ENCODE results near the gene CUBN.

DNA sequence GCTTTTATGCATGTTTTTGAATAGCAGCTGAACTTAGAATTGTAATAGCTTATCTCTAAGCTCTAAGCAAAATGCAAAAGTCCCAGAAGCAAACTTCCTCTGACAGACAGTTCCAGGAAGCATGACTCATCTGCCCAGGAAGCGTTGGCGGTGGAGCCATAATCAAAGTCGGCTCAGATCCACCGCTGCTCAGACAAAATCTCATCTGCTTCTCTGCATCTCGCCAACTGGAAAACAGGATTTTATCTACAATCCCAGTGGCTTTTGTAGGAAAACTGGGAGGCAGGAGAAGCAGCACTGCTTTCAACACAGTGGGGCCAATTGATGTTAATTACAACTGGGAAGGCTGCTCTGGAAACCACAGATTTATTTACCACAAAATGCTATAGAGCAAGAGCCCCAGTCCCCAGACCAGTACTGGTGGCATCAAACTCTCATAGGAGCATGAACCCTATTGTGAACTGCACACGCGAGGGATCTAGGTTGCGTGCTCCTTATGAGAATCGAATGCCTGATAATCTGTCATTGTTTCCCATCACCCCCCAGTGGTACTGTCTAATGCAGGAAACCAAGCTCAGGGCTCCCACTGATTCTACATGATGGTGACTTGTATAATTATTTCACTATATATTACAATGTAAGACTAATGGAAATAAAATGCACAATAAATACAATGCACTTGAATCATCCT lies 99.9 kb downstream of the CUBN start:
- TF ChIP-seq, protein P1, sequence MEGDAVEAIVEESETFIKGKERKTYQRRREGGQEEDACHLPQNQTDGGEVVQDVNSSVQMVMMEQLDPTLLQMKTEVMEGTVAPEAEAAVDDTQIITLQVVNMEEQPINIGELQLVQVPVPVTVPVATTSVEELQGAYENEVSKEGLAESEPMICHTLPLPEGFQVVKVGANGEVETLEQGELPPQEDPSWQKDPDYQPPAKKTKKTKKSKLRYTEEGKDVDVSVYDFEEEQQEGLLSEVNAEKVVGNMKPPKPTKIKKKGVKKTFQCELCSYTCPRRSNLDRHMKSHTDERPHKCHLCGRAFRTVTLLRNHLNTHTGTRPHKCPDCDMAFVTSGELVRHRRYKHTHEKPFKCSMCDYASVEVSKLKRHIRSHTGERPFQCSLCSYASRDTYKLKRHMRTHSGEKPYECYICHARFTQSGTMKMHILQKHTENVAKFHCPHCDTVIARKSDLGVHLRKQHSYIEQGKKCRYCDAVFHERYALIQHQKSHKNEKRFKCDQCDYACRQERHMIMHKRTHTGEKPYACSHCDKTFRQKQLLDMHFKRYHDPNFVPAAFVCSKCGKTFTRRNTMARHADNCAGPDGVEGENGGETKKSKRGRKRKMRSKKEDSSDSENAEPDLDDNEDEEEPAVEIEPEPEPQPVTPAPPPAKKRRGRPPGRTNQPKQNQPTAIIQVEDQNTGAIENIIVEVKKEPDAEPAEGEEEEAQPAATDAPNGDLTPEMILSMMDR (IDR thresholded peaks at IDR 0.05): no peak
- TF ChIP-seq POLR2A (IDR thresholded peaks at IDR 0.05): no peak
- TF ChIP-seq POLR2AphosphoS5 (IDR thresholded peaks at IDR 0.05): peak; percentile 21

All from prostate gland (tissue), 2 donors.